Gastrocnemius medialis (tissue), 4 donors: ENCODE measurements around the gene NDRG2. TPM values are rescaled to one million over a fixed set of nuclear protein-coding genes. Genes with fewer than 3 reads are reported as not detected.

Experiments used
- ATAC-seq, 2 donors: fragments of 150-250 bp; one replicate each; pipeline ENCODE4 v1.9.1; 2016
- DNase-seq, 2 donors: peaks; one replicate each; pipeline ENCODE4 v3.0.0-alpha.2; 2019
- H3K27ac ChIP-seq, 4 donors: fragments of 200-600 bp; sonication (generic); 1 replicate in 1 of 4; 2 replicates in 3 of 4; pipeline ENCODE4 v1.5.1; 2016 to 2018; ENCODE audit warnings: mild to moderate bottlenecking in 2 of 4, moderate library complexity in 1 of 4
- H3K27me3 ChIP-seq, 3 donors: fragments of 200-600 bp; sonication (generic) in 2 of 3; 1 replicate in 1 of 3; 2 replicates in 2 of 3; pipeline versions ENCODE4 v1.5.1 to v1.6.0; 2016 to 2019; ENCODE audit warnings: mild to moderate bottlenecking in 1 of 3, moderate library complexity in 1 of 3
- H3K36me3 ChIP-seq, 2 donors: fragments of 200-600 bp; sonication (generic) in 1 of 2; one replicate each; pipeline ENCODE4 v1.5.1; 2017 to 2018
- H3K4me1 ChIP-seq, 2 donors: fragments of 200-600 bp; sonication (generic) in 1 of 2; one replicate each; pipeline ENCODE4 v1.5.1; 2016 to 2017; ENCODE audit warnings: mild to moderate bottlenecking in 2 of 2
- H3K4me3 ChIP-seq, 4 donors: fragments of 200-600 bp; sonication (generic) in 3 of 4; 1 replicate in 1 of 4; 2 replicates in 3 of 4; pipeline ENCODE4 v1.5.1; 2016 to 2019; ENCODE audit warnings: mild to moderate bottlenecking in 2 of 4
- H3K9me3 ChIP-seq, 3 donors: fragments of 200-600 bp; sonication (generic) in 2 of 3; 1 replicate in 1 of 3; 2 replicates in 2 of 3; pipeline ENCODE4 v1.5.1; 2016 to 2019
- CTCF ChIP-seq, 5 experiments: fragments of 450-650 bp in 3 of 5; fragments of 200-600 bp in 2 of 5; sonication (generic) in 2 of 5; IDR thresholded peaks in 4 of 5; conservative IDR thresholded peaks in 1 of 5; 1 replicate in 4 of 5; 2 replicates in 1 of 5; pipeline ENCODE4 v1.5.1; 2016 to 2019; ENCODE audit warnings: antibody characterized with exemption in 5 of 5, mild to moderate bottlenecking in 3 of 5, moderate library complexity in 3 of 5
- POLR2A ChIP-seq, 2 donors: fragments of 450-650 bp; IDR thresholded peaks; one replicate each; pipeline ENCODE4 v1.6.1; 2017; ENCODE audit warnings: antibody characterized with exemption in 2 of 2, mild to moderate bottlenecking in 2 of 2, moderate library complexity in 2 of 2
- in situ Hi-C, 4 donors: fragments of 200-750 bp; cut with MboI; loops; one replicate each; pipeline versions ENCODE4 v1.15.0 to v1.8.0; 2017; ENCODE audit warnings: low sequenced_read_pairs in 4 of 4
- intact Hi-C: fragments of 100-400 bp; cut with DNase I; formaldehyde crosslinking; loops from one replicate; pipeline ENCODE4 v1.15.1; 2023; ENCODE audit warnings: low total_unique reads
- total RNA-seq, 4 donors: library from RNA; depleted of rRNA; stranded (reverse); fragments of >200 nt; gene quantifications; one replicate each; pipeline versions ENCODE4 v1.1.0 to v1.2.3, GENCODE V29; 2016

Gene NDRG2
- total RNA-seq, 4 donors from 2014 or later = 759 to 2,790 (median 1,841) TPM

DNA sequence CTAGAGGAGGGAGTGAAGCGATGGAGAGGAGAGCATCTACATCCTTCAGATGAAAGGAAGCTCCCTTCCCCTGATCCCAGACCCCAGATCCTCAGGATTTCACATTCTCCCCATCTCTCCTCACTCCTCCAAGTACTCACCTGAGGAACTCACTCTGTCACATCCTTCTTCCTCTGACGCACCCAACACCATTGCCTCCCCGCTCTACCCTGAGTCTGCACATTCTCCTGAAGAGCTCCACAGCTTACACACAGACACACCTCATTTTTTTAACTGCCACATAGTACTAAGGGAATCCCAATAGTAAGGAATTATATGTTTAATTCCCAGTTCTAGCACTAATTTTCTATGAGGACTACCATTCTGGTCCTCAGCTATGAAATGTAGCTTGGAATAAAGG lies 51.4 kb downstream of the NDRG2 start:
- DNase-seq = no peak
- H3K27ac ChIP-seq = no peak overlapping the region
- in situ Hi-C loops = loop anchor here in 2 of 4 donors (10.0 to 25.0 kb wide), 2 partner anchors 111 to 279 kb away; no protein-coding TSS in a partner anchor
- no peaks in the 10 kb centered on the region for H3K9me3 ChIP-seq
- peaks cover 5 to 7% of the 10 kb centered on the region in 2 donors for H3K4me1 ChIP-seq
- H3K36me3 ChIP-seq = no peaks in the 10 kb centered on the region
- no peak overlapping the region for H3K4me3 ChIP-seq
- H3K27me3 ChIP-seq = no peaks in the 10 kb centered on the region
- TF ChIP-seq POLR2A (IDR thresholded peaks at IDR 0.05) (no peak), CTCF (IDR thresholded peaks at IDR 0.05 in 4 of 5, conservative IDR thresholded peaks at IDR 0.05 in 1 of 5) (no peak)
- ATAC-seq = no peak
- intact Hi-C loops = loop anchor here (5.0 kb wide), 3 partner anchors 134 to 291 kb away; partner anchors contain the start of gene RNASE4

- Histone ChIP-seq H3K4me3 (peak overlapping the region; percentile 68 to 80 (median 71)), H3K36me3 (no peaks in the 10 kb centered on the region), H3K4me1 (peaks cover 5 to 7% of the 10 kb centered on the region in 2 donors), H3K27me3 (no peaks in the 10 kb centered on the region), H3K27ac (peak overlapping the region in 3 of 4 donors; percentile 54 to 67 (median 64)), H3K9me3 (no peaks in the 10 kb centered on the region)
- in situ Hi-C loops (loop anchor here in 2 of 4 donors (10.0 to 25.0 kb wide), 2 partner anchors 109 to 277 kb away; no protein-coding TSS in a partner anchor), intact Hi-C loops (loop anchor here (1.0 to 5.0 kb wide), 5 partner anchors 68 to 289 kb away; partner anchors contain the start of gene RNASE4)
- DNase-seq (no peak), ATAC-seq (peak in 1 of 2 donors; percentile 15)
- TF ChIP-seq CTCF (IDR thresholded peaks at IDR 0.05 in 4 of 5, conservative IDR thresholded peaks at IDR 0.05 in 1 of 5) = no peak
- no peak for TF ChIP-seq POLR2A (IDR thresholded peaks at IDR 0.05)
Measured at GRCh38 chr14:20971705-20972021, 53.2 kb downstream of the NDRG2 start.

DNA sequence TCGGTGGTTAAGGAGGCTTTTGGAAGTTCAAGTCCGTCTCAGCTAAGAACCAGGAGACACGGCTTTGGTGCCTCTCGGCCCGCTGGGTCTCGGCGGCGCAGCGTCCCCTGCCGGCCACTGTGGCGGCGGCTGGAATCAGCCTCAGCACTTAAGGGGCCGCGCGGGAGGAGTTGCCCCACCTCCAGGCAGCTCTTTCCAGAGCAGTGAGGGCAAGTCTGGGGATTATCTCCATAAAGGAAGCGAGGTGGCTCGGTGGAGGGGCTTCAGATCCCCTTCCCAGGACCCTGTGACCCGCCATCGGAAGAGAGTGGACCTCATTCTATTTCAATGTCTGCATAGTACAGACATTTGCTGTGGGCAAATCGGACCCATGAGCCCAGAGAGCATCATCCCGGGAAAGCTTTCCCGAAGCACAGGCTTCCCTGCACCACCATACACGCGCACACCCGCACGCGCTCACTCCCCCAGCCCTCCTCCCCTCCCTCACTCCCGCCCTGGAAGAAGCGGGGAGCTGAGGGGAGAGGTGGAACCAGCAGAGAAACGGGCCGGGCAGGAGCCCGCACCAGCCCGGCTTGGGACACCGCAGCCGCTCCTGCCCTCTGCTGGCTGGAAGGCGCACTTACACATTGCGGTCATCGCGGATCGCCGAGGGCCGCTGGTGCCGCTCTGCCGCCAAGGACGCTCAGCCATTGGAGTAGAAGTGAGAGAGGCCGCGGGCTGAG lies 53.7 kb downstream of the NDRG2 start:
- in situ Hi-C loops (loop anchor here in 2 of 4 donors (10.0 to 25.0 kb wide), 2 partner anchors 109 to 276 kb away; no protein-coding TSS in a partner anchor), intact Hi-C loops (loop anchor here (1.0 to 5.0 kb wide), 5 partner anchors 68 to 289 kb away; partner anchors contain the start of gene RNASE4)
- no peaks in the 10 kb centered on the region for H3K36me3 ChIP-seq
- H3K27me3 ChIP-seq = no peaks in the 10 kb centered on the region
- peaks cover 5 to 7% of the 10 kb centered on the region in 2 donors for H3K4me1 ChIP-seq
- peak; percentile 92 to 93 for ATAC-seq
- no peaks in the 10 kb centered on the region for H3K9me3 ChIP-seq
- H3K27ac ChIP-seq = peak overlapping the region; percentile 40 to 67 (median 59)
- peak; percentile 77 to 88 (median 84) for TF ChIP-seq CTCF (IDR thresholded peaks at IDR 0.05 in 4 of 5, conservative IDR thresholded peaks at IDR 0.05 in 1 of 5)
- no peak for TF ChIP-seq POLR2A (IDR thresholded peaks at IDR 0.05)
- H3K4me3 ChIP-seq = peak overlapping the region; percentile 68 to 80 (median 71)
- DNase-seq = peak; percentile 62 to 74

GRCh38 chr14:20970647-20970982 lies 54.2 kb downstream of the NDRG2 start:
- Histone ChIP-seq H3K27ac (peak overlapping the region in 2 of 4 donors; percentile 64 to 67), H3K36me3 (no peaks in the 10 kb centered on the region), H3K4me1 (peaks cover 5 to 7% of the 10 kb centered on the region in 2 donors), H3K4me3 (peak overlapping the region; percentile 68 to 80 (median 71)), H3K27me3 (peaks cover 0 to 2% (median 0%) of the 10 kb centered on the region in 3 donors), H3K9me3 (no peaks in the 10 kb centered on the region)
- DNase-seq = no peak
- in situ Hi-C loops = loop anchor here in 2 of 4 donors (10.0 to 25.0 kb wide), 2 partner anchors 108 to 276 kb away; no protein-coding TSS in a partner anchor
- intact Hi-C loops = loop anchor here (5.0 kb wide), 3 partner anchors 137 to 288 kb away; partner anchors contain the start of gene RNASE4
- TF ChIP-seq CTCF (IDR thresholded peaks at IDR 0.05 in 4 of 5, conservative IDR thresholded peaks at IDR 0.05 in 1 of 5) = no peak
- no peak for TF ChIP-seq POLR2A (IDR thresholded peaks at IDR 0.05)
- peak in 1 of 2 donors; percentile 4 for ATAC-seq
